Liver (tissue), 4 donors: ENCODE measurements around the gene NUP43. TPM values are rescaled to one million over a fixed set of nuclear protein-coding genes. Genes with fewer than 3 reads are reported as not detected.

Experiments used
- polyA plus RNA-seq, 2 donors: library from polyadenylated mRNA; stranded (reverse) in 1 of 2; unstranded in 1 of 2; fragments of 200-250 nt in 1 of 2; fragments of >200 nt in 1 of 2; fragmentation: Nextera tagmentation in 1 of 2; extraction: Ambion mirVana in 1 of 2; gene quantifications; one replicate each; pipeline versions ENCODE4 v1.2.1 to v1.2.3, GENCODE V29; 2013 to 2015
- total RNA-seq, 2 donors: library from RNA; depleted of rRNA; stranded (reverse); fragments of >200 nt; gene quantifications; one replicate each; pipeline ENCODE4 v1.2.3, GENCODE V29; 2014
- donor health status: healthy.
- donor health status: healthy.
- donor health status: healthy.

Gene NUP43
- total and polyA plus RNA-seq, 4 donors, result 3.2 to 18.5 (median 10.4) TPM

Other genes starting within 250 kb of the NUP43 start
- gene PPIL4, start 200.5 kb downstream of the NUP43 start, total RNA-seq, result 10 to 100 TPM; 11.7 to 13.1 TPM
- gene PPIL4, start 200.5 kb downstream of the NUP43 start, polyA plus RNA-seq, result 1 to 10 TPM; 6.4 to 7.5 TPM
- 10 to 100 TPM; 20.1 to 22.7 TPM for gene GINM1, start 180.2 kb downstream of the NUP43 start, total RNA-seq
- gene GINM1, start 180.2 kb downstream of the NUP43 start, polyA plus RNA-seq, result 10 to 100 TPM; 21.1 to 30.2 TPM
- gene KATNA1, start 97.8 kb downstream of the NUP43 start, total RNA-seq, result 10 to 100 TPM in 1 of 2 donors, 1 to 10 TPM in 1; 8.3 to 14.5 TPM
- gene KATNA1, start 97.8 kb downstream of the NUP43 start, polyA plus RNA-seq, result 1 to 10 TPM; 3.1 to 4.8 TPM
- 1 to 10 TPM; 8.3 to 9.2 TPM for gene LATS1, start 28.4 kb downstream of the NUP43 start, total RNA-seq
- 1 to 10 TPM; 2.7 to 2.8 TPM for gene LATS1, start 28.4 kb downstream of the NUP43 start, polyA plus RNA-seq
- gene PCMT1, start 3.2 kb upstream of the NUP43 start, total RNA-seq, result 10 to 100 TPM; 72.7 to 77.2 TPM
- 10 to 100 TPM; 56.8 to 78.8 TPM for gene PCMT1, start 3.2 kb upstream of the NUP43 start, polyA plus RNA-seq
- 10 to 100 TPM in 1 of 2 donors, 1 to 10 TPM in 1; 7.2 to 13.3 TPM for gene LRP11, start 117.8 kb upstream of the NUP43 start, total RNA-seq
- 1 to 10 TPM; 3.4 to 4.8 TPM for gene LRP11, start 117.8 kb upstream of the NUP43 start, polyA plus RNA-seq
- gene RAET1E, start 151.6 kb upstream of the NUP43 start, total RNA-seq, result not detected
- gene RAET1E, start 151.6 kb upstream of the NUP43 start, polyA plus RNA-seq, result not detected
- gene RAET1G, start 176.6 kb upstream of the NUP43 start, total RNA-seq, result not detected
- not detected for gene RAET1G, start 176.6 kb upstream of the NUP43 start, polyA plus RNA-seq
- gene ULBP2, start 195.5 kb upstream of the NUP43 start, total RNA-seq, result under 1 TPM; 0.14 to 0.25 TPM
- under 1 TPM; 0.15 to 0.27 TPM for gene ULBP2, start 195.5 kb upstream of the NUP43 start, polyA plus RNA-seq
- under 1 TPM; under 0.01 to 0.05 TPM for gene ULBP1, start 217.4 kb upstream of the NUP43 start, total RNA-seq
- under 1 TPM in 1 of 2 donors, not detected in 1; 0.03 TPM for gene ULBP1, start 217.4 kb upstream of the NUP43 start, polyA plus RNA-seq